ENCODE results near the gene SP3.

The SP3 gene

GRCh38 chr2:173942861-173943523 is 22.2 kb downstream of the SP3 start:
- no peak for DNase-seq (ENCODE audit: low read depth, low spot score)

GRCh38 chr2:173941567-173941966 is 23.6 kb downstream of the SP3 start:
- DNase-seq (ENCODE audit: low read depth, low spot score) = no peak

- DNase-seq (ENCODE audit: low read depth, low spot score) = no peak
Observed at GRCh38 chr2:173940208-173941020, 24.8 kb downstream of the SP3 start.

GRCh38 chr2:173938700-173939384 is 26.3 kb downstream of the SP3 start:
- DNase-seq (ENCODE audit: low read depth, low spot score) = no peak

GRCh38 chr2:173935305-173935704 is 29.9 kb downstream of the SP3 start:
- DNase-seq (ENCODE audit: low read depth, low spot score) = no peak

- no peak for DNase-seq (ENCODE audit: low read depth, low spot score)
Observed at GRCh38 chr2:173934895-173935294, 30.3 kb downstream of the SP3 start.

- DNase-seq (ENCODE audit: low read depth, low spot score) = no peak
Observed at GRCh38 chr2:173931751-173932150, 33.4 kb downstream of the SP3 start.

GRCh38 chr2:173929441-173929840 is 35.7 kb downstream of the SP3 start:
- no peak for DNase-seq (ENCODE audit: low read depth, low spot score)

- no peak for DNase-seq (ENCODE audit: low read depth, low spot score)
Observed at GRCh38 chr2:173926875-173927274, 38.3 kb downstream of the SP3 start.

GRCh38 chr2:173924285-173924684 is 40.9 kb downstream of the SP3 start:
- no peak for DNase-seq (ENCODE audit: low read depth, low spot score)

- DNase-seq (ENCODE audit: low read depth, low spot score) = no peak
Observed at GRCh38 chr2:173922760-173923159, 42.4 kb downstream of the SP3 start.

- no peak for DNase-seq (ENCODE audit: low read depth, low spot score)
Observed at GRCh38 chr2:173922068-173922467, 43.1 kb downstream of the SP3 start.

GRCh38 chr2:173914055-173914927 is 50.9 kb downstream of the SP3 start:
- no peak for DNase-seq (ENCODE audit: low read depth, low spot score)

- no peak for DNase-seq (ENCODE audit: low read depth, low spot score)
Observed at GRCh38 chr2:173909846-173910245, 55.3 kb downstream of the SP3 start.

- no peak for DNase-seq (ENCODE audit: low read depth, low spot score)
Observed at GRCh38 chr2:173906626-173907025, 58.5 kb downstream of the SP3 start.

- no peak for DNase-seq (ENCODE audit: low read depth, low spot score)
Observed at GRCh38 chr2:173903601-173904394, 61.4 kb downstream of the SP3 start.

GRCh38 chr2:173898996-173899395 is 66.2 kb downstream of the SP3 start:
- no peak for DNase-seq (ENCODE audit: low read depth, low spot score)

- no peak for DNase-seq (ENCODE audit: low read depth, low spot score)
Observed at GRCh38 chr2:173898178-173898668, 67.0 kb downstream of the SP3 start.

GRCh38 chr2:173896755-173897154 is 68.4 kb downstream of the SP3 start:
- no peak for DNase-seq (ENCODE audit: low read depth, low spot score)

GRCh38 chr2:173892341-173892740 is 72.8 kb downstream of the SP3 start:
- no peak for DNase-seq (ENCODE audit: low read depth, low spot score)

All from brain pericyte (primary cell).